ENCODE results near the gene GRK7. TPM values are rescaled to one million over a fixed set of nuclear protein-coding genes. Genes with fewer than 3 reads are reported as not detected.
"Not testable (repeated sequence)": the region's sequence is repeated elsewhere in the genome, so short reads cannot be mapped to it uniquely, and the experiment has no call there.

Gene GRK7
- total RNA-seq, 4 donors from 2014 or later = 0.16 TPM; not detected in 3

DNA sequence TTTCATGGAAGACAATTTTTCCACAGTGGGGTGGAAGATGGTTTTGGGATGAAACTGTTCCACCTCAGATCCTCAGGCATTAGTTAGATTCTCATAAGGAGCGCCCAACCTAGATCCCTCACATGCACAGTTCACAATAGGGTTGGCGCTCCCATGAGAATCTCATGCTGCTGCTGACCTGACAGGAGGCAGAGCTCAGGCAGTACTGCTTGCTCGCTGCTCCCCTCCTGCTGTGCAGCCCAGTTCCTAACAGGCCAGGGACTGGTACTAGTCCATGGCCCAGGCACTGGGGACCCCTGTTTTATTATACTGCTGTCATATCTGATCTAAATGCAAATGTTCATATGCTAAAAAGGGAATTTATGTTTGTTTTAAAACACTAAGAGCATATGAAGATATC is 9.8 kb upstream of the GRK7 start:
- no peaks in the 10 kb centered on the region for H3K4me1 ChIP-seq
- no peaks in the 10 kb centered on the region for H3K27me3 ChIP-seq
- H3K36me3 ChIP-seq = peaks cover 0 to 1% (median 0%) of the 10 kb centered on the region in 4 donors
- no peak overlapping the region for H3K27ac ChIP-seq
- TF ChIP-seq EP300 (IDR thresholded peaks at IDR 0.05; ENCODE audit: low read depth) (no peak), CTCF (IDR thresholded peaks at IDR 0.05) (no peak), POLR2AphosphoS5 (IDR thresholded peaks at IDR 0.05) (no peak), POLR2A (IDR thresholded peaks at IDR 0.05) (no peak)
- 89% methylated on average over 3 of the region's 3 CpGs; no CpG with 5 or more reads in 1 of the 2 donors for WGBS, 2 donors (ENCODE audit: low coverage in 1 of 2)
- H3K9me3 ChIP-seq = no peaks in the 10 kb centered on the region
- intact Hi-C loops (cut with DNase I; ENCODE audit: low total_unique reads) (no loop called here), in situ Hi-C loops (cut with MboI; ENCODE audit: low pct_ligation_motif_present in 1 of 4, low pct_unique_long_range_greater_than_20kb in 1 of 4, low sequenced_read_pairs in 3 of 4) (no loop called here)
- no peak overlapping the region for H3K4me3 ChIP-seq
- no peak for DNase-seq

- no peaks in the 10 kb centered on the region for H3K36me3 ChIP-seq
- no peaks in the 10 kb centered on the region for H3K27me3 ChIP-seq
- no peaks in the 10 kb centered on the region for H3K4me1 ChIP-seq
- TF ChIP-seq POLR2AphosphoS5 (IDR thresholded peaks at IDR 0.05) = no peak
- TF ChIP-seq CTCF (IDR thresholded peaks at IDR 0.05) = no peak
- TF ChIP-seq POLR2A (IDR thresholded peaks at IDR 0.05) = no peak
- no peak for TF ChIP-seq EP300 (IDR thresholded peaks at IDR 0.05; ENCODE audit: low read depth)
- in situ Hi-C loops (cut with MboI; ENCODE audit: low pct_ligation_motif_present in 1 of 4, low pct_unique_long_range_greater_than_20kb in 1 of 4, low sequenced_read_pairs in 3 of 4) = no loop called here
- H3K9me3 ChIP-seq = no peaks in the 10 kb centered on the region
- H3K4me3 ChIP-seq = no peak overlapping the region
- H3K27ac ChIP-seq = no peak overlapping the region
- 33 to 84% methylated on average over 1 of the region's 1 CpG for WGBS, 2 donors (ENCODE audit: low coverage in 1 of 2)
- intact Hi-C loops (cut with DNase I; ENCODE audit: low total_unique reads) = no loop called here
- DNase-seq = no peak
Observed at GRCh38 chr3:141754032-141754431, 9.2 kb upstream of the GRK7 start.

- in situ Hi-C loops (cut with MboI; ENCODE audit: low pct_ligation_motif_present in 1 of 4, low pct_unique_long_range_greater_than_20kb in 1 of 4, low sequenced_read_pairs in 3 of 4); H3K4me1 ChIP-seq; H3K9me3 ChIP-seq; H3K36me3 ChIP-seq; DNase-seq; H3K27me3 ChIP-seq; intact Hi-C loops (cut with DNase I; ENCODE audit: low total_unique reads): not testable (repeated sequence)
- Histone ChIP-seq H3K4me3 (peak overlapping the region in 1 of 4 donors; percentile 30), H3K27ac (peak overlapping the region in 1 of 4 donors; percentile 15)
- WGBS, 2 donors (ENCODE audit: low coverage in 1 of 2) = 50 to 77% methylated on average over 2 to 18 of the region's 19 CpGs
Observed at GRCh38 chr3:141762552-141762951, 656 bp upstream of the GRK7 start.

GRCh38 chr3:141764045-141764444 is 837 bp downstream of the GRK7 start:
- Histone ChIP-seq H3K36me3 (no peaks in the 10 kb centered on the region), H3K4me3 (no peak overlapping the region), H3K4me1 (no peaks in the 10 kb centered on the region), H3K9me3 (no peaks in the 10 kb centered on the region), H3K27ac (no peak overlapping the region), H3K27me3 (no peaks in the 10 kb centered on the region)
- TF ChIP-seq EP300 (IDR thresholded peaks at IDR 0.05; ENCODE audit: low read depth) = no peak
- TF ChIP-seq CTCF (IDR thresholded peaks at IDR 0.05) = no peak
- TF ChIP-seq POLR2AphosphoS5 (IDR thresholded peaks at IDR 0.05) = no peak
- no peak for TF ChIP-seq POLR2A (IDR thresholded peaks at IDR 0.05)
- no peak for DNase-seq
- intact Hi-C loops (cut with DNase I; ENCODE audit: low total_unique reads) = no loop called here
- 97 to 100% methylated on average over 2 of the region's 2 CpGs for WGBS, 2 donors (ENCODE audit: low coverage in 1 of 2)
- in situ Hi-C loops (cut with MboI; ENCODE audit: low pct_ligation_motif_present in 1 of 4, low pct_unique_long_range_greater_than_20kb in 1 of 4, low sequenced_read_pairs in 3 of 4) = no loop called here

DNA sequence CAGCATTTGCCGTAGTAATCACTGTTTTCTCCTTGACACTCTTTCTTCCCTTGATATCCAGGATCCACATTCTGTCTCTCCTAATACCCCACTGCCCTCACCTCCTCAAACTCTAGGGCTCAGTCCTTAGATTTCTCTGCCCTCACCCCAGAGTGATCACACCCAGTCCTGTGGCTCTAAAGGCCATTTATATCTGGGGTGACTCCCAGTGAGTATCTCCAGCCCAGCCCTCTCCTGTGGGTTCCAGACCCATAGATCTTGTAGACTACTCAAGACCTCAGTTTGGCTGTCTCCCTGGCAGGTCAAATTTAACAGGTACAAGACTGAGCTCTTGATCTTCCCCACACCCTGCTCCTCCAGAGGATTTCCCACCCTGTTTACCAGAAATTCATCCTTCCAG is 1.3 kb downstream of the GRK7 start:
- Histone ChIP-seq H3K27me3 (no peaks in the 10 kb centered on the region), H3K27ac (no peak overlapping the region), H3K36me3 (no peaks in the 10 kb centered on the region), H3K4me1 (no peaks in the 10 kb centered on the region), H3K4me3 (no peak overlapping the region), H3K9me3 (no peaks in the 10 kb centered on the region)
- DNase-seq = no peak
- WGBS, 2 donors (ENCODE audit: low coverage in 1 of 2) = 91 to 92% methylated on average over 1 of the region's 1 CpG
- TF ChIP-seq EP300 (IDR thresholded peaks at IDR 0.05; ENCODE audit: low read depth) = no peak
- no peak for TF ChIP-seq CTCF (IDR thresholded peaks at IDR 0.05)
- TF ChIP-seq POLR2A (IDR thresholded peaks at IDR 0.05) = no peak
- TF ChIP-seq POLR2AphosphoS5 (IDR thresholded peaks at IDR 0.05) = no peak
- intact Hi-C loops (cut with DNase I; ENCODE audit: low total_unique reads) (no loop called here), in situ Hi-C loops (cut with MboI; ENCODE audit: low pct_ligation_motif_present in 1 of 4, low pct_unique_long_range_greater_than_20kb in 1 of 4, low sequenced_read_pairs in 3 of 4) (no loop called here)

Data from transverse colon (tissue), 4 donors.